ENCODE measurements around the gene PRAME.
A peak's percentile ranks its signal among the peaks of the same experiment; 100 is the strongest.

GRCh38 chr22:22593964-22594656 is 35.0 kb upstream of the PRAME start:
- TF ChIP-seq CTCF (IDR thresholded peaks at IDR 0.05; ENCODE audit: low read depth, low read length) (peak; percentile 73), EZH2phosphoT487 (IDR thresholded peaks at IDR 0.05; ENCODE audit: low read depth) (no peak)
